GM12801 (cell line): ENCODE results near the gene CSKMT.

Experiments used
- CTCF ChIP-seq: IDR thresholded peaks from one replicate; pipeline ENCODE4 v1.5.1; 2011; ENCODE audit warnings: control low read depth; ENCODE audit not compliant: insufficient read length; ENCODE audit errors: extremely low read depth

CSKMT gene

GRCh38 chr11:62713343-62713742 is 48.2 kb downstream of the CSKMT start:
- no peak for TF ChIP-seq CTCF

GRCh38 chr11:62715150-62716130 is 50.3 kb downstream of the CSKMT start:
- no peak for TF ChIP-seq CTCF

GRCh38 chr11:62716206-62716605 is 51.1 kb downstream of the CSKMT start:
- TF ChIP-seq CTCF, result no peak

DNA sequence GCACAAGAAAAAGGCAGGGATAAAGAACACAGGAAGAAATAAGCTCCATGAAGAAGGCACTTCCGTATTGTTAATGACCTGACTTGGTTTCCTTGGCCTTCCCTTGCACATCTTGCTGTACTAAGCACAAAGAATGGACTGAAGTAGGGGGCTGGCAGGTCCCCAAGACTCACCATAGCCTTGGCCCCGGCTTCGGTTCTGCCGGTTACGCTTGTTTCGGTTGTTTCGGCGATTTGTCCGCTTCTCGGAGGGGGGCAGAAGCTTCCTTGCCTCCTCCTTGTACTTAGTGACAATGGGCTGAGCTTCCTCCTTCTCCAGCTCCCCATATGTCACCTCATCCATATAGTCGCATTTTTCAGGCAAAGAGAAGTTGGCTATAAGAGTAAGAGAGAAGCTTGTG is 51.7 kb downstream of the CSKMT start:
- no peak for TF ChIP-seq CTCF
